ENCODE results near the gene SEC61G.

- TF ChIP-seq POLR2A (IDR thresholded peaks at IDR 0.05) = no peak
- TF ChIP-seq, protein P1, sequence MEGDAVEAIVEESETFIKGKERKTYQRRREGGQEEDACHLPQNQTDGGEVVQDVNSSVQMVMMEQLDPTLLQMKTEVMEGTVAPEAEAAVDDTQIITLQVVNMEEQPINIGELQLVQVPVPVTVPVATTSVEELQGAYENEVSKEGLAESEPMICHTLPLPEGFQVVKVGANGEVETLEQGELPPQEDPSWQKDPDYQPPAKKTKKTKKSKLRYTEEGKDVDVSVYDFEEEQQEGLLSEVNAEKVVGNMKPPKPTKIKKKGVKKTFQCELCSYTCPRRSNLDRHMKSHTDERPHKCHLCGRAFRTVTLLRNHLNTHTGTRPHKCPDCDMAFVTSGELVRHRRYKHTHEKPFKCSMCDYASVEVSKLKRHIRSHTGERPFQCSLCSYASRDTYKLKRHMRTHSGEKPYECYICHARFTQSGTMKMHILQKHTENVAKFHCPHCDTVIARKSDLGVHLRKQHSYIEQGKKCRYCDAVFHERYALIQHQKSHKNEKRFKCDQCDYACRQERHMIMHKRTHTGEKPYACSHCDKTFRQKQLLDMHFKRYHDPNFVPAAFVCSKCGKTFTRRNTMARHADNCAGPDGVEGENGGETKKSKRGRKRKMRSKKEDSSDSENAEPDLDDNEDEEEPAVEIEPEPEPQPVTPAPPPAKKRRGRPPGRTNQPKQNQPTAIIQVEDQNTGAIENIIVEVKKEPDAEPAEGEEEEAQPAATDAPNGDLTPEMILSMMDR (IDR thresholded peaks at IDR 0.05) = no peak
These were observed 53.6 kb downstream of the SEC61G start for GRCh38 chr7:54705436-54705835.
